ENCODE measurements around the gene EIF4G3.

GRCh38 chr1:21097729-21098128, 79.0 kb downstream of the EIF4G3 start:
- TF ChIP-seq CTCF (conservative IDR thresholded peaks at IDR 0.05) (no peak), ZFX (IDR thresholded peaks at IDR 0.05) (no peak)

All from C4-2B (cell line).